Right ventricle myocardium superior (tissue), 1 donor: Measurements from ENCODE around the gene FBLIM1. TPM values are rescaled to one million over a fixed set of nuclear protein-coding genes. Genes with fewer than 3 reads are reported as not detected.

Experiments used
- ATAC-seq: fragments of 200-7000 bp; cut with Tn5 transposase; one replicate; pipeline ENCODE4 v1.9.1; 2020; ENCODE audit warnings: mild to moderate bottlenecking; ENCODE audit not compliant: poor library complexity
- DNase-seq: peaks from one replicate; pipeline ENCODE4 v3.0.0-alpha.2; 2020
- intact Hi-C: fragments of 100-400 bp; cut with DNase I; formaldehyde crosslinking; loops from one replicate; pipeline ENCODE4 v1.11.2; 2022
- total RNA-seq: library from RNA; stranded (reverse); fragmentation: NEBNext Ultra II Directional; extraction: Animal tissue kit (Norgen Biotek cat#: 25700); gene quantifications from one replicate; pipeline ENCODE4 v1.2.1, GENCODE V29; 2021
- donor health status: DM: no; HTN: yes; CAD: no; lungs with severe emphysema.

Gene FBLIM1
- total RNA-seq, 1 donor from 2014 or later = 99.1 TPM

DNA sequence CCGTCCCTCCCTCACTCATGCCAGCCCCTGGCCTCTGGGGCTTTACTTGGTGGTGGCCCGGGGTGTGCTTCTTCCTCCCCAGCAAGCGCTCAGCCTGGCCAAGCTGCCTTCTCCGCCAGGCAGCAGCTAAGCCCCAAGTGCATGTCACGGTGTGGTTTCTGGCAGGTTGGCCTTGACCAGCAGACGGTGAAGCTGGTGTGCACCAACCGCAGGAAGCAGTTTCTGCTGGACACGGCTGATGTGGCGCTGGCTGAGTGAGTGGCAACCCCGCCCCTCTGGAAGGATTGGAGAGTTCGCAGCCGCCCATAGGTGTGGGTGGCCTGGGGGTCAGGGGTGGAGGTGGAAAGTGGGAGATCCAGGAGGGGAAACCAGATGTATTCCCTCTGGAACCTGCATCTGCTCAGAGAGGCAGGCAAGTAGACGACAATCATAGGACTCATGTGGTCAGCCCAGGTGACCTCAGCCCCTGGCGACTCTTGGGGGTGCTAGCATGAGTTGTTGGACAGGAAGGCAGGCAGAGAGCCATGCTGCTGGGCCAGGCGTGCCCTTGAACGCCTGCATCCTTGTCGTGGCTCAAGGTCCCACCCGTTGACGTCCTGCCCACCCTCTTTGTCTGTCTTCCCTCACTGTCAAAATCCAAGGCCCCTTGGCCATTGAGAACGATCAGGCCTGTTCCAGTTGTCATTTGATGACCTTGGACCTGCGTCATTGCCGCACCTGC is 29.5 kb upstream of the FBLIM1 start:
- intact Hi-C loops = no loop called here
- DNase-seq (no peak), ATAC-seq (no peak)

- DNase-seq (no peak), ATAC-seq (no peak)
- intact Hi-C loops = loop anchor here (10.0 kb wide), 1 partner anchor 66 kb away; no protein-coding TSS in a partner anchor
Measured at GRCh38 chr1:15730423-15730822, 28.2 kb upstream of the FBLIM1 start.

- intact Hi-C loops = loop anchor here (10.0 kb wide), 1 partner anchor 66 kb away; no protein-coding TSS in a partner anchor
- no peak for DNase-seq
Measured at GRCh38 chr1:15730936-15731335, 27.7 kb upstream of the FBLIM1 start.

GRCh38 chr1:15731735-15732685 is 26.6 kb upstream of the FBLIM1 start:
- no peak for ATAC-seq
- intact Hi-C loops = loop anchor here (10.0 kb wide), 1 partner anchor 67 kb away; no protein-coding TSS in a partner anchor
- no peak for DNase-seq

More at GRCh38 chr1:15730936-15731335, 27.7 kb upstream of the FBLIM1 start:
- ATAC-seq = no peak

GRCh38 chr1:15732686-15733081 is 25.9 kb upstream of the FBLIM1 start:
- DNase-seq = no peak
- intact Hi-C loops = loop anchor here (10.0 kb wide), 1 partner anchor 68 kb away; no protein-coding TSS in a partner anchor
- ATAC-seq = no peak

DNA sequence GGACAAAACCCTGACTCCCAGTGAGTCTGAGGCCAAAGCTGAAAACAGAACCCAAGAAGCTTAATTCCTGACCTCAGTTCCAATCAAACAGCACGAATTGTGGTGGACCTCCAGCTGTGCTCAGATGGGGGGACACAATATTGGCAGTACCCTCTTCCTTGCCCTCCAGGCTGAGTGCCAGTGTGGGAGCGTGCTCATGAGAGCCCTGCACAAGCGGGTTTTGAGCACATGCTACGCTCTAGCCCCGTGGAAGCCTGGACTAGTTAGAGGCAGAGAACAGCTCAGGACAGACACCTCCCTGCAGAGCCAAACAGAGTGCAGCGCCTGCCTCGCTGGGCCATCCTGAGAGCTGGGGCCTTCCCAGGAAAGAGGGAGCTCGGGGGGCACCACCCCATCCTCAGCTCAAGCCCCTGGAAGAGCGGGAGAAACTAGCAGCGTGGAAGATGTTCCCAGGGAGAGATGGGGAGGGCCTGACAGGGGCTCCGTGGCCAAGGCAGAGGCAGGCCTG is 25.3 kb upstream of the FBLIM1 start:
- ATAC-seq (no peak), DNase-seq (no peak)
- intact Hi-C loops = loop anchor here (10.0 kb wide), 1 partner anchor 68 kb away; no protein-coding TSS in a partner anchor

DNA sequence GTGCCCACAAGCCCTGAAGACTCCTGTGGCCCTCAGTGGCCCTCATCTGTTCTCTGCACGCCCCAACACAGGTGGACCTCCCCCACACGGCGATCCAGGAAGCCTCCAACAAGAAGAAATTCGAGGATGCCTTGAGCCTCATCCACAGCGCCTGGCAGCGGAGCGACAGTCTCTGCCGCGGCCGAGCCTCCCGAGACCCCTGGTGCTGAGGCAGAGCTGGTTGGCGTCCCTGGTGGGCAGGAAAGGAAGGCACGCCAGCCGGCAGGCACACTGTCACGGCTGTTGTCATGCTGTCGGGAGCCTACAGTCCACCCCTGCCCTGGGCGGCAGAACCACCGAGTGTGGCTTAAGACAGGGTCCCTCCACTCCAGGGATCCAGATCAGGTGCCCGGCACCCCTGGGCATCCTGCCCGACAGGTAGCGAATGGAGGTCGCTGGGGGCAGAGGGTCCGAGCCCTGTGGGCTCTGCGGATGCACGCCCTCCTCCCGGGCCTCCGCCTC is 24.8 kb upstream of the FBLIM1 start:
- intact Hi-C loops = loop anchor here (10.0 kb wide), 1 partner anchor 69 kb away; no protein-coding TSS in a partner anchor
- no peak for ATAC-seq
- DNase-seq = no peak

DNA sequence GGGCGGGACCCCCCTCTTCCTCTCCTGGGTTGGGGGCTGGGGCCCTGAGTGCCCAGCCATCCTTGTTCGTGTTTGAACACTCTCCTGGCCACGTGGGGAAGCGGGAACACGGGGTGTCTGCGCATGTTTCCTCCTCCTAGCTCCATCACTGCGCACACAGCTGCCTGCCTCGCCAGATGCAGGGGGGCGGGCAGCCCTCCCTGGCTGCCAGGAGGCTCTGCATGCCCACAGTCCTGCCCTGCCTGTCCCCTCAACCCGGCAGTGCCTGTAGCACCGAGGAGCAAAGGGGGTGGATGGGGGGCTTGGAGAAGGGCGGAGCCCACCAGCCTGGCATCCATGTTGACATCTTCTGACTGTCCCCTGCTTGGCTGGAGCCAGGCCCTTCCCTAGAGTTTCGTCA is 24.3 kb upstream of the FBLIM1 start:
- DNase-seq = no peak
- no peak for ATAC-seq
- intact Hi-C loops = loop anchor here (10.0 kb wide), 1 partner anchor 69 kb away; no protein-coding TSS in a partner anchor

- ATAC-seq (peak; percentile 16), DNase-seq (no peak)
- intact Hi-C loops = loop anchor here (10.0 kb wide), 1 partner anchor 70 kb away; no protein-coding TSS in a partner anchor
Measured at GRCh38 chr1:15734901-15735300, 23.7 kb upstream of the FBLIM1 start.

DNA sequence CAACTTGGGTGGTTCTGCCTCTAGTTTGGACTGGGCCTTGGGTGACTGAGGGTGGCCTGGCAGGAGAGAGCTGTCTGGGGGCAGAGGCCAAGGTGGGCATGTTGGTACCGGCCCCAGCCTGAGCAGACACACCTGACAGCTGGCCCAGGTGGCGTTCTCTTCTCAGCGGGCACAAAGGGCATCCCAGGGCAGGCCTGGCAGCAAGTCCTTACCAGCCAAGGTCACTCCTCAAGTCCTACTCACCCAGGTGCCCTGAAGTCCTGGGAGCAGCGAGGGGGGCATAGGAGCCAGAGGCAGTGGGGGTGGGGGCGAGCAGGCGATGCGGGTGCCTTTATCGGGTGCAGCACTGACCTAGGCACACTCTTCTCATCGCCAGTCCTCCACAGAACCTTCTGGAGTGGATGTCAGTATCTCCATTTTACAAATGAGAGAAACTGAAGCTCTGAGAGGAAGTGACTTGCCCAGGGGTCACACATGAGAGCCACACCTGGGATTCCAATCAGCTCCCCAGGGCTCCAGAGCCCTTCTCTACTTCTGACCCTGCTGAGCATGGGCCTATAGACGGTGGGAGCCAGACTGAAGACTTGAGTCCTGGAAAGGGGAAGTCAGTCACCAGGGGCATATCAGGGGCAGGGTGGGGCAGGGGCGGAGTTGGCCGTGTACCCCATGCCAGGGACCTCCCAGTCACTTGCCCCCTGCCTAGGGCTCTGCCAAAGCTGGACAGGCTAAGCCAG is 23.1 kb upstream of the FBLIM1 start:
- DNase-seq (no peak), ATAC-seq (peak; percentile 50)
- intact Hi-C loops = loop anchor here (10.0 kb wide), 1 partner anchor 71 kb away; no protein-coding TSS in a partner anchor

DNA sequence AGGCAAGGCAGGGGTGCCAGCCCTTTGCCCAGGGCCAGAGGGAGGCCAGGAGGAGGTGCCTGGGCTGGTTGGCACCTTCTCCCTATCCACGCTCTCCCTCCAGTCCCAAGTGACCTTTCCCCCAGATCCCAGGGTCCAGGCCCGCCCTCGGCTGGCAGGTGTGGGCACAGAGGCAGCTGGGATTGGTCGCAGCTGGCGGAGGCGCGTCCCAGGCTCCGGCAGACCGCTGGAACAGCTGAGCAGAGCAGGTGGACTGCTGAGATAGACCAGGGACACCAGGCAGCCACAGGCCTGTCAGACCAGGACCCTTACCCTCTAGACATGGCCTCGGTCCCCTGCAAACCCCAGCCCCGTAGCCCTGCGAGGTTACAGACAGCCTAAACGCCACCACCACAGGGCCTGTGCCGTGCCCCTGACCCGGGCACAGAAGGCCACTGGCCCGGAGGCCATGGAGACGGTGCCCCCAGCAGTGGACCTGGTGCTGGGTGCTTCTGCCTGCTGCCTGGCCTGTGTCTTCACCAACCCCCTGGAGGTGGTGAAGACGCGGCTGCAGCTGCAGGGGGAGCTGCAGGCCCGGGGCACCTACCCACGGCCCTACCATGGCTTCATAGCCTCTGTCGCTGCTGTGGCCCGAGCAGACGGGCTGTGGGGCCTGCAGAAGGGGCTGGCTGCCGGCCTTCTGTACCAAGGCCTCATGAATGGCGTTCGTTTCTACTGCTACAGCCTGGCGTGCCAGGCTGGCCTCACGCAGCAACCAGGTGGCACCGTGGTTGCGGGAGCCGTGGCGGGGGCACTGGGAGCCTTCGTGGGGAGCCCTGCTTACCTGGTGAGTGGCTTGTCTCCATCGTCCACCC is 22.3 kb upstream of the FBLIM1 start, which contains the start of gene SLC25A34:
Gene SLC25A34, plus strand, starts transcription at position 221 of the 854 bp plus-strand sequence. Its CDS starts 228 bp downstream, at position 449.
- ATAC-seq (peak; percentile 79), DNase-seq (peak; percentile 88)
- intact Hi-C loops = loop anchor here (10.0 kb wide), 1 partner anchor 71 kb away; no protein-coding TSS in a partner anchor

GRCh38 chr1:15736892-15737261 is 21.7 kb upstream of the FBLIM1 start:
- ATAC-seq (peak; percentile 12), DNase-seq (no peak)
- intact Hi-C loops = loop anchor here (10.0 kb wide), 1 partner anchor 72 kb away; no protein-coding TSS in a partner anchor

DNA sequence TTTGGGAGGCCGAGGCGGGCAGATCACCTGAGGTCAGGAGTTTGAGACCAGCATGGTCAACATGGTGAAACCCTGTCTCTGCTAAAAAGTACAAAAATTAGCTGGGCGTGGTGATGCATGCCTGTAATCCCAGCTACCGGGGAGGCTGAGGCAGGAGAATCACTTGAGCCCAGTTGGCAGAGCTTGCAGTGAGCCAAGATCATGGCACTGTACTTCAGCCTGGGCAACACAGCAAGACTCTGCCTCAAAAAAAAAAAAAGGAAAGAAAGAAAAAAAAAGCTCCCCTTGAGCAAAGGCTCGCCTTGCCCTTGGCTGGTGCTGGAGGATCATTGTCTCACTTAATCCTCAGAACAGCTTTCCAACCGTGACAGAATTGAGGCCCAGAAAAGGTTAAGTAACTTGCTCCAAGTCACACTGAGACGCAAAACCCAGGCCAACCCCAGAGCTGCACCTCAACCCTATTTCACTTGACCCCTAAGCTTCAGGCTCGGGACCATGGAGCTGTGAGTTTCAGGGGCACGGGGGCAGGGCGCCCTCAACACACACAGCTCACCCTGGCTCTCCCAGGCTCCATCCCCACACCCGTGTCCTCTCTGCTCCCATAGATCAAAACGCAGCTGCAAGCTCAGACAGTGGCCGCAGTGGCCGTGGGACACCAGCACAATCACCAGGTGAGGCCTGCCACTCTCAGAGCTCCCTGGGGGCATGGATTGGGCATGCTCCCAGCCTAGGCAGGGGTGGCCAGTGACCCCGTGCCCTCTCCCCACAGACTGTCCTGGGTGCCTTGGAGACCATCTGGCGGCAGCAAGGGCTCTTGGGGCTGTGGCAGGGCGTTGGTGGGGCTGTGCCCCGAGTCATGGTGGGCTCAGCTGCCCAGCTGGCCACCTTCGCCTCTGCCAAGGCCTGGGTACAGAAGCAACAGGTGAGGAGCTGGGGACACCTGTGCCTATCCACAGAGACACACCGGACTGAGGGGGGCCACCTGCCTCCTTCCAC is 21.0 kb upstream of the FBLIM1 start:
- ATAC-seq (no peak), DNase-seq (no peak)
- intact Hi-C loops = loop anchor here (10.0 kb wide), 1 partner anchor 73 kb away; no protein-coding TSS in a partner anchor

DNA sequence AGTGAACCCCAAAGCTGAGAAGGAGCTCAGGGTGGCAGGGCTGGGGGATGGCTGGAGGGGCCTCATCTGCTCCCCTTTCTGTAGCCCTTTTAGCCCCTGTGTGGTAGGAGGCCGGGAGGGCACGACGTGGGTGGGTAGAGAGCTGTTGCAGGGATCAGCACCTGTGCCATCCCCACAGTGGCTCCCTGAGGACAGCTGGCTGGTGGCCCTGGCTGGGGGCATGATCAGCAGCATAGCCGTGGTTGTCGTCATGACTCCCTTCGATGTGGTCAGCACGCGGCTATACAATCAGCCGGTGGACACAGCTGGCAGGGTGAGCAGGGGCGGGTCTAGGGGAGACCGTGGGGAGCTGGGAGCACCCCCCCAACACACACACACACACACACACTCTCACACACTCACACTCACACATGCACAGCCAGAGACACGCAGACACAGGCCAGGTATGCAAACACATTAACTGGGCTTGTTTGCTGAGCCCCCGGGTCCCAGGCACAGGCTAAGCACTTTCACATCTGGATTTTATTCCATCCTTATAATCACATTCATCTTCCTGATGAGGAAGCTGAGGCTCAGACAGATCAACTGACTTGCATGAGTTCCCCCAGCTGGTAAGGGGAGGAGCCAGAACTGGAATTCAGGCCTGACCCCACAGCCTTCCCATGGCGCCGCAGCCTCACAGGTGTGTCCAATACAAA is 20.0 kb upstream of the FBLIM1 start:
- intact Hi-C loops = loop anchor here (10.0 kb wide), 1 partner anchor 74 kb away; no protein-coding TSS in a partner anchor
- DNase-seq = no peak
- ATAC-seq = no peak

DNA sequence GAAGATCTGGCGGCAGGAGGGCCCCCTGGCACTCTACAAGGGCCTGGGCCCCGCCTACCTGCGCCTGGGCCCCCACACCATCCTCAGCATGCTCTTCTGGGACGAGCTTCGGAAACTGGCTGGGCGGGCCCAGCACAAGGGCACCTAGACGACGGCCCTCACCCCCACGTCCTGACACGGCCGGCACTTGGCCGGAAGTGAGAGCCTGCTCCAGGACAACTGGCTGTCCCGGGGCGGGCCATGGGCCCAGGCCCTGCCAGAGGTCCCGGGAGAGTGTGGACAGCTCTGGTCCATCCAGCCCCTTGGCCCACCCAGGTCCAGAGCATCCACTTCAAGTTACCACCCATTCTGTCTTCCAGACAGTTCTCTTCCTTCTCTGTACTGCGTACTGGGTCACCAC is 19.3 kb upstream of the FBLIM1 start:
- no peak for ATAC-seq
- intact Hi-C loops = loop anchor here (10.0 kb wide), 1 partner anchor 74 kb away; no protein-coding TSS in a partner anchor
- no peak for DNase-seq
